Measurements from ENCODE around the gene TEC.
"Not testable (repeated sequence)": the region's sequence is repeated elsewhere in the genome, so short reads cannot be mapped to it uniquely, and the experiment has no call there.

The TEC gene

DNA sequence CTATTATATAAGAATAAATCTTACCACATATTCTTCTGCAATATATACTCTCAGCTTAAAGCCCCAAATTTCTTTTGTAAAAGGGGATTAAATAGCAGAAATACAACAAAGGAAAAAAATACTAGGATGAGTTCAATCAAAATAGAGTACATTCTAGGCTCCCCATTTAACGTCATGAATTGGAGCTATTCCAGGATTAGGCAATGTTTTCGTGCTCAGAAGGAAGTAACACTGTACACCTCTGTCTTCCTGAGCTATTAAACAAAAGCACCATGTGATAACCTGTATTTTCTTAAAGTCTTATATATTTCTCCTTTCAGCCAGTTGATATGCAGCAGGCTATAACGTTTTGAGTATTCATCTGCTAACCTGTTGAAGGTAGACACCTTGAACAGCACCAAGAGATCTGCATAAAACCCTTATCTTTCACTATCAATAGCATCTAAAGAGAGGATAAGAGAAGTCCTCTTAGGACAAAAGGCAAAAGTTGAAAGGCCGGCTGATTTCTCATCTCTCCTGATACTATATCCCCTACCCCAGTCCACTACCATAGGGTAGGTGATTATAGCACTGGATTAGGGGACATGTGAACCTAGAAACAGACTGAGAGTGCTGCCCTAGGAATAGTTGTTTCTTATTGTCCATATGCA, 31.5 kb downstream of the TEC start:
- DNase-seq, result no peak

DNA sequence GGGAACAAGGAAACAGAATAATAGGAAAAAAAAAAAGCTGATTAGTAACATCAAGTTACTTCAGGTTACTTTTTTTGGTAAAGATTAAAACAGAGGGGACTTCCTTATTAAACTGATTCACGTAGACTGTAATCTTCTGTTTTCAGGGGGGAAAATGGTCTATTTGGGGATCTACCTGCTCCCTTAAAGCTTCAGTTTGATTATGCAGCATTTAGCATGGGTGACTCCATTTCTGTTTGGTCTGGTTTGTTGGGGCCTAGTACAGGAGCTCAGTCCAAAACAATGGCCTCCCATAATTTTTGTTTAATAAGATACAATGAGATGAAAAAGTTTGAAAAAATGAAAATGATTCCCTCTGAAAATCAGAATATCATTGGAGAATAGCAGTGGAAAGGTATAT, 34.6 kb downstream of the TEC start:
- no peak for DNase-seq

DNA sequence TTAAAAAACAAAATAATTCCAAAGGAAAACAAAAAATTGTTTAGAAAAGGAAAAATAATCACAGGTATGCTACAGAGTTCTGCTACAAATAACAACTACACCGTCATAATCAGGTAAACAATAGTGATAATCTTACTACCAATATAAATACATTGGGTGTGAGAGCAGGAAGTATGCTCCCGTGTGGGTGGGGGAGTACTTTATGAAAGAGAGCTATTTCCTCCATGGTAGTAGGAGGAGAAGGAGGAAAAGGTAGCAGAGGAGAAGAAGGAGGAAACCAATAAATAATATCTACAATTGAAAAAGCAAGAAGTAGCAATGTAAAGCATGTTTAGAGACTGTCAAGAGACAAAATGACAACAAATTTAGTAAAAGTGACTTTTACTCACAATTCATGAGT, 35.1 kb downstream of the TEC start:
- DNase-seq, result no peak

DNA sequence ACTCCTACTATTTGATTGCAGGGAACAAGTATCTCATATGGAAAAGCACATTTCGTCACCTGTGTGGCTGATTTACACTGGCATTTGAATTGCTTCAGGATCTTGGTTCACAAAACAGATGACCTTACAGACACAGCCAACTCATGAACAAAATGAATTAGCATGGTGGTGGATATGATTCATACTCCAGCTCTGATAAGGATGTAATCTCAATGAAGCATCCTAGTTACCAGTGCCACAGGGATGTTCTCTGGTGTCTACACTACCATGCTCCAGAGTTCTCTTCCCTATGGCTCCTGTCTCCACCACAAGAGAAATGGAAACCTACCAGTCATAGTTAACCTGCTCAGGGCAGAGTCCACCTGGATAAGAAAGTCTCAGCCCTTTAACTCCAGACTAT, 40.7 kb downstream of the TEC start:
- DNase-seq, result no peak

DNA sequence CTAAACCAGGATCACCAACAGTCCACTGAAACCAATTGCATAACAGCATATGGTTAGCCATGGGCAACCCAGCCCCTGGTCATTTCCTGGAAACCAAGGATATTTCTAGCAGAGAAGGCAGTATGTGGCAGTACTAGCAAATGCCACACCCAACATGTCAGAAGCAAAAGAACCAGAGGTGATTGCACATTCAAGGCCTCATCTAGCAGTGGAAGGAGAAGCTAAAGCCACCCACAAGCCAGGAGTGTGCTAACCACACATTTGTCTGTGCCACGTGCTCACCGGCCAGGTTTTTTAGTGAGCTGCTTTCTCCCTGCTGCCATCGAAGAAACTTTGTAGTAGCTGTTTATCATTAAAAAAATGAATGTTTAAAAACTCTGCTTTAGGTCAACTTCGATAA, 42.0 kb downstream of the TEC start:
- DNase-seq, result peak; percentile 8

DNA sequence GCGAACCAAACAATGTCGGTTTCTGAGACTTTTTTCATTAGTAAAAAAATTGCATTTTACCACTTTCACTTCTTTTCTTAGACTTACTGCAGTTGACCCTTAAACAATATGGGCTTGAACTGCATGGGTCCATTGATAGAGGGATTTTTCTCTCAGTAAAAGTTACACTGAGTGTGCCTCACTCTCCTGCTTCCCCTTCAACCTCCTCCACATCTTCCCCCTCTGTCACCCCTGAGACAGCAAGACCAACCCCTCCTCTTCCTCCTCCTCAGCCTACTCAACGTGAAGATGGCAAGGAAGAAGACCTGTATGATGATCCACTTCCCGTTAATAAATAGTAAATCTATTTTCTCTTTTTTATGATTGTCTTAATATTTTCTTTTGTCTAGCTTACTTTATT, 43.4 kb downstream of the TEC start:
- DNase-seq, result no peak

DNA sequence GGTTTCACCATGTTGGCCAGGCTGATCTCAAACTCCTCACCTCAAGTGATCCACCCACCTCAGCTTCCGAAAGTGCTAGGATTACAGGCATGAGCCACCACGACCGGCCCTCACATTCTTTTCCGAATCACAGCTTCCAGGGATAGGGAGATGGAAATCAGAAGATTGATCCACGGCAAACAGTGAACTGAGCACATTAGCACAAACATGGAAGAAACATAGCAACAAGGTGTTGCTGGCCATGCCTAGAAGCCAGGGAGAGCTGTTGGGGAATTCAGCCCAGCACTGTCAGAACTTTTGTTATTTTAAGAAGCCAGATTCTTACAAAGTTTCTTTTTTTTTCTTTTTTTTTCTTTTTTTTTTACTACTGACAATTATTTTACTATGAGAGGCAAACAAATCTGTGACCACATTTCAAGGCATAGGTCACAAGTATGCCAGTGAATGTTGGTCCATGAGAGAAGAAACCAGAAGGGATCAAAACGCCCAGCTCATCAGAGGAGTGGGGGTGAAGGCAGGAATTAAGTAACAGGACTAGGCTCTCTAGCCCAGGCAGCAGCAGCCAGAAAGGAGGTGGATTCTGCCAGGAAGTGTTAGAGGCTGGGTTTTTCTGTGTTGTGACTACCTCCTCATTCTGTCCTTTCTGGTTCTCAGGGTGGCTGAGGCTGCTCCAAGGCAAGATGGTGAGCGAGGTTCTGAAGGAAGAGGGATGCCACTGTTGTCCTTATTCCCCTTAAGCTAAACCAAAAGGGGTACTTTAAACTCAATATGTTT, 44.1 kb downstream of the TEC start:
- no peak for DNase-seq

DNA sequence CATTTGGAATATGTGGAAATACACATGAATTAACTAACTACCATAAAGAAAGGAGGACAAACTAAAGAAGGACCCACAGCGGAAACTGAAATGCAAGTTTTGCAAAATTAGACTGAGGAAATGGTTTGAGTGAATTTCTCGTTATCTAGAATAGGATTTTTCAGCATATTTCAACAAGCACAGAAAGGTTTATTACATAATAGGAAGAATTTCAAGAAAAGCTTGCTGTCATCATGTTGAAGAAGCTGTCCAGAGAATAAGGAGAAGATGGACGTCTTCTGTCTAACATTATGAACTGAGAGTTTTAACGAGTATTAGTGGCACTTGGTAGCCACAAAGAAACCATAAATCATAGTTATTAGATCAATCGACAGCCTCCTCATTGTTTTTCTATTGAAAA, 45.0 kb downstream of the TEC start:
- DNase-seq, result no peak

DNA sequence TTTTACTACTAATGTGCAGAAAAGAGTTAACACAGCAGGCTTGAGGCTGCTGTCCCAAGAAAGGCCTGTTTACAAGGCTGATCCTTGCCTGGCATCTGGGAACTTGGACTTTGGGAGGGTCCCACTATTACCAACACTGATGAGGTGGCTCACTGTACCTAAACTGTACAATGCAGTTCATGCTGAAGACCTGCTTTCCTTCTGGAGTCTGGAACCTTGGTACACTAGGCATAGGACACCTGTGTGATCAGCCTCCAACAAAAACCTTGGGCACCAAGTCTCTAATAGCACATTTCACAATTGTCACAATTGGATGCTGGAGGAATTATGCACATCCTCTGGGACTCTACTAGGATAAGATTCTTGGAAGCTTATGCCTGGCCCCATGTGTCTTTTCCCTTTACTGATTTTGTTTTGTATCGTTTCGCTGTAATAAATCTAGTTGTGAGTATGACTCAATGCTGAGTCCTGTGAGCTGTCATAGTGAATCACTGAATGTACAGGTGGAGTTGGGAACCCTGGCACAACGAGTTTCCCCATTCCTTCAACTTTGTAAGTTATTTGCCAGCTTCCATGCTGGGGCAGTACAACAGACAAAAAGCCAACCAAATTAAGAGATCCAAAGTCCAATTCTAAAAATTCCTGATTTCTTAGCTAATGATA, 45.9 kb downstream of the TEC start:
- DNase-seq, result no peak

DNA sequence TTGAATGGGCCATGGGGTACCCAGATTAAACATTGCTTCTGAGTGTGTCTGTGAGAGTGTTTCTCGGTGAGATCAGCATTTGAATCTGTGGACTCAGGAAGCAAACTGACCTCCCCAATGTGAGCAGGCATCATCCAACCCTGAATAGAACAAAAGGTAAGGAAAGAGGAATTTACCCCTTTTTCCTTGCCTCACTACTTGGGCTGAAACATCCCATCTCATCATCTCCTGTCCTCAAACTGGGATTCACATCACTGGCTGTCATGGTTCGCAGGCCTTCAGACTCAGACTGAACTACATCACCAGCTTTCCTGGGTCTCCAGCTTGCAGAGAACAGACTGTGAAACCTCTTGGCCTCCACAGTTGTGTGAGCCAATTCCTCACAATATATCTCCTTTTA, 47.1 kb downstream of the TEC start:
- DNase-seq, result no peak

DNA sequence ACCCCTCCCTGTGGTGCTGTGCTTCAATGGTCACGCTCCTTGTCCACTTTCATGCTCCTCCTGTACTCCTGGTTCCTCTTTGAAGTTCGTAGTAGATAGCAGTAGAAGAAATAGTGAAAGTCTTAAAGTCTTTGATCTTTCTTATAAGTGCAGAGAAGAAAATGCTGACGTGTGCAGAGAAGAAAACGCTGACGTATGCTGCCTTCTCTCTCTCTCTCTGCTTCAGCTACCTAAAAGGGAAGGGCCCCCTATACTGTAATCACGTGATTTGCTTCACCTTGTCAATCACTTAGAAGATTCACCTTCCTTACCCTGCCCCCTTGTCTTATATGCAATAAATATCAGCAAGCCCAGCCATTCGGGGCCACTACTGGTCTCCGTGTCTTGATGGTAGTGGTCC, 50.2 kb downstream of the TEC start:
- DNase-seq, result not testable (repeated sequence)

DNA sequence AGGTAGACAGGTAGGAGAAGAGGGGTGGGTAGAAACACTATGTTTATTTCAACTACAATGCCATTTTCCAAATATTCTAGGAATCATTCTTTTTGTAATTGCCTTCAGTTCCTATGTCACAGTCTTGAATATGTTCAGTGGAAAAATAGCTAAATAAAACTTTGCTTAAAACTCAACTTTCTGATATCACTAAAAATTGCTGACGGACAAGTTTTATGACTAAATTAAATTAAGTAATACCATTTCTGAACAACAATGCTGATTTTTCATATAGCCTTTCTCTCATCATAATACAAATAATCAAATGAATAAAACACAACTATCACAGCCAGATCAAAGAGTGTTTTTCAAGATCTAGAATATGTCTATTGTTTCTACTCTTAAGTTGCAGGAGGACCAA, 53.1 kb downstream of the TEC start:
- no peak for DNase-seq

DNA sequence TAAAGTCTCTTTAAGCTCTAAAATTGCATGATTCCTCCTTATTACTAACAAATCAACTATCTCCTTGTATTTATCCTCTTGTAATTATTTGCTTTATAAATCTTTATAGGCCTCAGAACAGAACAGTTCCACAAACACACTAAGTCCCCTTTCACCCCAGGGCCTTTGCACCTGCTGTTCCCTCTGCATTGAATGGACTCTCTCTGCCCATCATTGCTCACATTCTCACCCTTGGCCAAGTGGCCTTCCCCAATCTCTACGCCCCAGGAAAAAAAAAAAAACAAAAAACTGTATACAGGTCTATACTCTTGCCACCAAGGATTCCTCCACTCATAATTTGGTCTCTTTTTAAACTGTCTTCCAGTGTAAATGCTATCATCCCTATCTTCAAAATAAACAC, 53.7 kb downstream of the TEC start:
- no peak for DNase-seq

DNA sequence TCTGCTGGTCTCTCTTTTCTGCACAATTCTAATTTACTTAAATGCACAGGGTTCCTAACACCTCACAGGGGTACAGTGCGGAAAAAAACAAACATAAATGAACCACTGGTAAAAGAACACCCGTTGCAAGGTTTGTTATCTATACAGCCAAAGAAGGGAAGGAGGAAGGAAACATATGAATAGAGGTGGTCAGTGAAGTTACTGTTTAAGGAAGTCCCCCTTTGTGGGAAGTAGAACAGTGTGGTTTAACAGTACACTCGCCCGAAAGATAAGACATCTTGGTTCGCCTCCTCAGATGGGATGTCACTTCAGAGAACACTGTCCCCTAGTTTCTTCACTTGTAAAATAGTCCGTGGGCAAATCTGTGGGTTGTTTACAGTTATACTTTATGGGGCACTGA, 57.5 kb downstream of the TEC start:
- DNase-seq, result no peak

DNA sequence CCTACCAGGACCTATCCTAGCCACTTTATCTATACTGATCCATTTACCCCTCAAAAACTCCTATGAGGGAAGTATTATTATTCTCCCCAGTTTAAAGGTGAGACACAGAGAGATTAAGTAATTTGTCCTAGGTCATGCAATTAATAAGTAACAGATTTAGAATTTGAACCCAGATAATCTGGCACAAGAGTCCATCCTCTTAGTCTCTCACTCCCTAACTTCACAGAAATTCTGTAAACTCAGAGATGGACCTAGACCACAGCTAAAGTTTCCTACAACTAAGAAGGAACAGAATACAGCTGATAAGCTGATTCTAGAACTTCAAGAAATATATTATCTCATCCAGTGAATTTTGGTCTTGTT, 58.7 kb downstream of the TEC start:
- no peak for DNase-seq

DNA sequence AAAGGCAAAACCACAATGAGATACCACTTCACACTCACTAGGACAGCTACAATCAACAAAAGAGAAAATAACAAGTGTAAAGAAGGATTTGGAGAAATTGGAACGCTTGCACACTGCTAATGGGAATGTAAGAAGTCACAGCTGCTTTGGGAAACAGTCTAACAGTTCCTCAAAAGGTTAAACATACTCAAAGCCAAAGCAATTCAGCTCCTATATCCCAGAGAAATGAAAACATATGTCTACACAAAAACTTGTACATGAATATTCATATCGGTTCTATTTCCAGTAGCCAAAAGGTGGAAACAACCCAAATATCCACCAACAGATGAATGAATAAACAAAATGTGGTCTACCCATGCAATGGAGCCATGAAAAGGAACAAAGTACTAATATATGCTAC, 64.0 kb downstream of the TEC start:
- no peak for DNase-seq

DNA sequence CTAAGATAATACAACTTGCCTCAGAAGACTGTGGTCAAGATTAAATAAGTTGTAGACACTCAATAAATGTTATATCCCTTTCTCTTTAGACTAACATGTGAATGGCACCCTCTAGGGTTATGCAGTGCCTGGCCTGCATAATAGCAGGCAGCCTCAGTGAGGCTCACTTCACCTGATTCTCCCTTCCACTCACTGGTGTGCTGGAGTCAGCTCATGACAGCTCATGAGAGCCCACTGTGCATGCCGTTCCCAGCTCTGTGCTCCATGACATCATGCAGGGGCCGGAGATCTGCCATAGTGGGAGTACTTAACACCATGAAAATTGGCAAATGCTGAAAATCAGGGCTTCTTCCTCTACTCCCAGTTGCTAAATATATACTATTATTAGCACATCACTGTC, 64.5 kb downstream of the TEC start:
- DNase-seq, result no peak

DNA sequence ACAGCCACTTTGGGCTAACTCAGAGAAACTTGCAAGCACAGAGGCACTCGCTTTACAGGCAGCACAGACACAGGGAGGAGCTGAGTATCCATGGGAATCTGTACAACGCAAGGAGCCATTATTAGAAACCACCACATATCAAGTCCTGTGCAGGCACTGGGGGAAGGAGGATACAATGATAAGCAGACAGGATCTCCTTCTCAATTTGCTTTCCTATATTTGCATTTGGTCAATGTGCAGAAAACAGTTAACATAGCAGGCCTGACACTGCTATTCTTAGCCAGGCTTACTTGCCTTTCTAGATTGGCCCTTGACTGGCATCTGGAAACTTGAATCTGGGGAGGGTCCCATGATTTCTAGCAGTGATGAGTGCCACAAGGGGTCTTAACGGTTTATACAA, 65.8 kb downstream of the TEC start:
- no peak for DNase-seq

DNA sequence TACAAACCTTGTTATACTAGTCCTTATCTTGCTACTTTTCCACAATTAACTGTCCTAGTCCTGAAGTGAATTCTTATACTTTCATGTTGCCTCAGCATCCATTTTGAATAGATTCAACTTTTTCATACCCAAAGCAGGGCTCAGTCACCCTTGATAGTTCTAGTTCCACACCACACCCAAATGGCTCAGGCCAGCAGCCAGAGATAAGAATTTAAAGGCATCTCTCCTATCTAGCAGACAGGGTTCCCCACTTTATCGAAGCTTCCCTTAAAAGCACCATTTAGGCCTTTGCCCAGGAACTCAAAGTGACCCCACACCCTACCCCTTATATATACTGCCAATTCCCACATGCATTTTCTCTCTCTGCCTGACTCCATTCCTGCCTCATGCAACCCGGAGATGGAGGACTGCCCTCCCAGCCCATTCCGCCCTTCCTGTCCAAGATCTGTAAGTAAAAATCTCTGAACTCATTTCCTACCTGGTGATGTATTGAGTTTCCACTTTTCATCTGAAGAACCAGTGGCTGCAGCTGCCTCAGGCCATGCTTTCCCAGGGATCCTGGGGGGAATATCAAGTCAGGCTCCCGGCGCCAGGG, 71.9 kb downstream of the TEC start:
- no peak for DNase-seq

DNA sequence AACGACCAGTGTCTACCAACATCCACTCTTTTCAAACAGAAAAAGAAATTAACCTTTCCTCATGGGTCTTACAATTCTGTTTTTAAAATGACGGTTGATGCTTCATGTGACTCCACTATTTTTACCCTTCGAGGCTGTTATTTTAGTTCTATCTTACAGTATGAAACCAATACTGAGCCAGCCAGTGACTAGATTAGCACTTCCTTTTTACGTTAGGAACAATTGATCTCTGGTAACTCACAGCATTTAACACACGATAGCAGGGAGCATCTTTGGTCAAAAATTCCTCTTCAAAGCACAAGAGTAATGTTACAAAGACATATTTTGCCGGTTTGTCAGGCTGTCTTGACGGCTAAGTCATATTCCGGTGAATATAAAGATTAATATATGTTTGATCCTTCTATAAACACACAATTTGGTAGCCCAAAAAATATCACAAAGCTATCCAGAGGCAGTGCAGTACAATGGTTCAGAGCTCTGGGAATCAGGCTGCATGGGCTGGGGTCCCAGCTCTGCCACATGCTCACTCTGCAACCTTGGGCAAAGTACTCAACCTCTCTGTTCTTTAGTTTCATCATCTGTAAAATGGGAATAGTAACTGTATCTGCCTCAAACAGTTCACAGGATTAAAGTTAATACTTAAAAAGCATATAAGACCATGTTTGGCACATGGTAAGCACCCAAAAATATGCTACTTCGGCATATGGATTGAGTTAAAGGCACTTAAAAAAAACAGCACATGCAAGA, 72.7 kb downstream of the TEC start:
- no peak for DNase-seq

DNA sequence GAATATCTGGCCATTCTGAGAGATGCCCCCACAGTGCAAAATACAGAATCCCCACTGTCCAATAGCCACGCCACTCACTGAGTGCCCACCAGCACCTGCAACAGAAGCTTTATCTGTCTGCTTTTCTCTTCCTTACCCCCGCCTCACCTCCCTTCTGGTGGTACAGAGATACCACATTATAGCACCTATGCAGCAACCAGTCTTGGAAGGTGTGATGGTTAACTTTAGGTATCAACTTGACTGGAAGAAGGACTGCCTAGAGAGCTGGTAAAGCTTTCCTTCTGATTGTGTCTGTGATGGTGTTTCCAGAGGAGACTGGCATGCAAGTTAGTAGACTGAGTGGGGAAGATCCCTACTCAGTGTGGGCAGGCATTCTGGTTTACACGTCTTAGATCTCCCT, 73.8 kb downstream of the TEC start:
- no peak for DNase-seq

DNA sequence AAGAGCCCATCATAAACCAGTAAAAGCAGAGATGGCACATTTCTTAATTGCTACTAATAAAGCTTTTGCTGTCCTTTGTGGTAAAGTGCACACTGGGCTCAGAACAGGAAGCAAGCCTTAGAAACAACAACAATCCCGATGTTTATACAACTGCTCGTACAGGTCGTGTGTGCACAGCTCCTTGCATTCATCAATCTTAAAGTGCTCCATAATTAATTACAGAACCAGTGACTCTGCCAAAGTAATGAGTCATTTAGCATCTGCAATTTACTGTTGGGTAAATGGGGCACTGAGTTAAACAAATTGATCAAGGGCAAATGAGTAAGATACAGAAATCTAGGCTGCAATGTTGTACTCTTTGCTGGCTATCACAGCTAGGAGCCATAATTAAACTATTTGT, 74.3 kb downstream of the TEC start:
- no peak for DNase-seq

DNA sequence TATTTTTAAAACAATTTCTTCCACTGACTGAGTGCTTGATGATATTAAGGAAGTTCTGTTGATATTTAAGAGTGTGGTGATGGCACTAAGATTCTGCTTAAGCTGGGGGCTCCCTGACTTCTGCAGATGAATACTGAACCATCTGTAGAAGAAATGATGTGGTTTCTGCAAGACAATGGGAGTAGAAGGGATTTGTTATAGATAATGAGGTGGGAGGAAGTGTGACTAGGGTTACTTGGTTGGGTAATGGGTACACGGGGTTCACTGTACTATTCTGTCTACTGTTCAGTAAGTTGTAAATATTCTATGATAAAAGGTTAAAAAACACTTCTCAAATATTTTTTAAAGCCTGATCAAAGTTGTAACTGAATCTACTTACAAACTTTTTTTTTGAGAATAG, 74.7 kb downstream of the TEC start:
- no peak for DNase-seq
